ENCODE data around the gene LEF1.

The LEF1 gene

DNA sequence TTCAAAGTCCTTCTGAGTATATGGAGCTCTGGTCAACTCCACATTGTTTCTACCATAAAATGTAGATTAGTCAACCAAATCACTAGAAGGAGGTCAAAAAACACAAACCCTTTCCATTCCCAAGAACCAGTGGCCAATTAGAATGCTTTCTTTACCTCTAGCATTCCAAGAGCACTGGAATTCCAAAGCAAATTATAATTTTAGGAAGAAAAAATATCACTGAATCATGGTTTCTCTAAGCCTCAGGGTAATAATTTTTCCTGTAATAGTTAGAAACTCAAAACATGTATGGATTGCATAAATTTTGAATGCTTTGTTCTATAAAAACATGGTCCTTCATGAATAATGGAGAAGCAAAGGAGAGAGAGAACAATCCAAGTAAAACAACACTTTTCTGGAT is 39.5 kb downstream of the LEF1 start:
- DNase-seq (ENCODE audit: low read depth) = no peak
- no peak for TF ChIP-seq CTCF (IDR thresholded peaks at IDR 0.05; ENCODE audit: insufficient read depth, low read depth, low read length, missing control alignments)
- H3K4me3 ChIP-seq (ENCODE audit: low read depth, low read length) = no peak overlapping the region

DNA sequence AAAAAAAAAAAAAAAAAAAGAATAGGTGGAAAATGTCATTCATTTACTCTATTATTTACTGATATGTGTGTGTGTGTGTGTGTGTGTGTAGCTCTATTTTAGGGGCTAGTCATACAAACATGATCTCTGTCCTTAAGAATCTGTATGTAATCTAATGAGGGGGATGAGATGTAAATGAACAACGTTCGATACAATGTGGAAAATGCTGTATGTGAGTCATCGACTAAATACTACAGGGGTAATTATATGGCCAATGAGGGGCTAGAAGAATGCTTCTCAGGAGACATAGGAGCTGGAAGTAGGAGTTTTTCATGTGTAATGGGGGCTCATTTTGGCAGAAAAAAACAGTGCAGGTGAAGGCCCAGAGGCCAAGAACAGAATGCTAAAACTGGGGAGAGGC is 41.9 kb downstream of the LEF1 start:
- H3K4me3 ChIP-seq (ENCODE audit: low read depth, low read length) = no peak overlapping the region
- no peak for DNase-seq (ENCODE audit: low read depth)
- TF ChIP-seq CTCF (IDR thresholded peaks at IDR 0.05; ENCODE audit: insufficient read depth, low read depth, low read length, missing control alignments) = no peak

DNA sequence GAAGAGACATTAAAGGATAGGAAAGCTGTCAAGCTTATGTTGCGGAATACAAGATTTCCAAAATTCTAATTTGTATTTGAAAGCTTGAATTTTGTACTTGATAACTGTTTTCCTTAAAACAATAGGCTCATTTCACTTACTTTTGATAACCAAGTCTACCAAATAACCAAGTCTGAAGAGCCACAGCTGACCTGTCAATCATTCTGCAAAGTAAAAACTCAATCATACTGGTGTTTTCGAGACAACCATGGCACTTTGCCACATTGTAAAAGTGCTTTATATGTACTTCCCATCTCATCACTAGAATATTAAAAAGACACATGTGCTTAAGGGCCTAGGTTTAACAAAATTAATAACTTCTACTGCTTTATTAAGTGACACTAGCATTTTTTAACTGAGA is 47.9 kb downstream of the LEF1 start:
- no peak for DNase-seq (ENCODE audit: low read depth)
- H3K4me3 ChIP-seq (ENCODE audit: low read depth, low read length) = no peak overlapping the region
- TF ChIP-seq CTCF (IDR thresholded peaks at IDR 0.05; ENCODE audit: insufficient read depth, low read depth, low read length, missing control alignments) = no peak

DNA sequence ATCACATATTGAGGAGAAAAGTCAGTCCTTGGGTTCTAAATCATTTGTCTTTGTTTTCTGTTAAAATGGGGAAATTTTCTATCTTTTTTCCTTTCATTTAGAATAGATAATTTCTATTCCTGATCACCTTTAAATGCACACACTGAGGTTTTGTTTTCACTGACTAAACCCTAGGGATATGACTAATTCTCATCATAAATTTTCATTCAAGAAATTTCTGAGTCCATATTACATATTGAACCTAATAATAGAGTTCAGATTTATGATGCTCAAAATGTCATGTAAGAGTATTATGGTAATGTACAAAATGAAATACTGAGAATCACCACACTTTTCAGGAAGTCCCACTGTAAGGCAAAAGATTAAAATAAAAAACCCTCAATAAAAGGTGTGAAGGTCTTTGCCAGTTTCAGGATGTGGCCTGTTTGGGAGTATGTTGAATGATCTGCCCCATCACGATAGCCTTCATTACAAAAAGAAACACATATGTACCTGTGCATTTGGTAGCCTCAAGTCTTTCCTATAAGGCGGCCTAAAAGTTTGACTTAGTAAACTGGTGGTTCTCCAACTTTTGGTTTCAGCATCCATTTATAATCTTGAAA is 49.4 kb downstream of the LEF1 start:
- peak; percentile 32 for DNase-seq (ENCODE audit: low read depth)
- no peak for TF ChIP-seq CTCF (IDR thresholded peaks at IDR 0.05; ENCODE audit: insufficient read depth, low read depth, low read length, missing control alignments)
- H3K4me3 ChIP-seq (ENCODE audit: low read depth, low read length) = peak overlapping the region; percentile 35

DNA sequence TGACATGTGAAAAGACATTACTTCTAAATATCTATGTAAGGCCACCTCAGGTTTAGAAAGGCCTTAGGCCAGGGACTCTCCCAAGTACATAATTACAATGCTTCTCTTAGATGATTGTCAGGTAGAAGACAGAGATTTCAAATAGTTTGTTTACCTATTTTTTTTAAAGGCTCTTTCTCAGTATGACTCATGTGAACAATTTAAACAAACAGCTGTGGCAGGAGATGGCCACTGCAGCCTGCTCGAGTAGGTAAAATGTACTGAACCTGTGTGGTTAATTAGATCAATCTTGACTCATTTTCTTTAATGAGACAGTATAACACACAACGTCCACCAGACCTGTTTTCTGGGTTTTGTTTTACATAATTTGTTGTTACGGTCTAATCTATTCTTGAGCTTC is 50.2 kb downstream of the LEF1 start:
- peak overlapping the region; percentile 35 for H3K4me3 ChIP-seq (ENCODE audit: low read depth, low read length)
- peak; percentile 81 for DNase-seq (ENCODE audit: low read depth)
- no peak for TF ChIP-seq CTCF (IDR thresholded peaks at IDR 0.05; ENCODE audit: insufficient read depth, low read depth, low read length, missing control alignments)

DNA sequence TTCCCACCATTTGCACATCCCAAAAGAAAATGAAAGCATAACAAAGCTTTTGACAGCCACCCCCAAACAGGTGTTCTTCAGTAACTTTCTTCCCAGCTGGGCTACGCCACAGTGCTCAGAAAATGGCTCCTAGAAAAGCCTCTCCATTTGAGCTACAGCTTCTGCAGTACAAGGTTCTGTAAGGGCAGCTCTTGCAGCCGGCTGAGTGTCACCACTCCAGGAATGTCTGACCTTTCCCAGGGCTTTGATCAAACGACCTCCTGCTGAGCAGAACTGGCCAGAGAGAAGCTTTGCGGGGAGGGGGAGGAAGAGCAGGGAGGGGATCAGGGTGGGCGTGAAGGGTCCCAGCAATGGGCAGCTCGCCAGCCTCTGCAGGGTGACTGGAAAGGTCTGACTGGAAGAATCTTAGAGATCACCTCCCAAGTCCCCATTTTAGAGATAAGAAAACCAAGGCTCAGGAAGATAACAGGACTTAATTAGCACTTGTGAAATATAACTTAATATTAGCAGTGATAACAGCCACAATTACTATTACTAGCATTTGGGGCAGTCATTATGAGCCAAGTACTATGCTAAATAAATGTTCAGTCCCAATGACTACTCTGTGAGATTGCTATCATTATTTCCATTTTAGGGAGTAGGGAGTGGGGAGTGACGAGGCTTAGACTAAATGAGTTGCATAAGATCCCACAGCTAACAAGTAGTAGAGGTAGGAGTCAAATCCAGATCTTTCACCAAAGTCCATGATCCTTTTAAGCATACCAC is 51.1 kb downstream of the LEF1 start:
- no peak overlapping the region for H3K4me3 ChIP-seq (ENCODE audit: low read depth, low read length)
- no peak for TF ChIP-seq CTCF (IDR thresholded peaks at IDR 0.05; ENCODE audit: insufficient read depth, low read depth, low read length, missing control alignments)
- no peak for DNase-seq (ENCODE audit: low read depth)
